ENCODE data around the gene GNPNAT1.

The GNPNAT1 gene
- 8.3 to 30.0 (median 21.4) reads per million in 18 experiments for total RNA-seq

GRCh38 chr14:52791223-52792096 lies at the start of gene GNPNAT1:
TSS of gene GNPNAT1 (minus strand) at chr14:52791607. CDS start at chr14:52784650, 6,957 bp downstream.
- peak; percentile 75 to 79 for DNase-seq

- DNase-seq, result peak; percentile 10 to 15
Measured at GRCh38 chr14:52840877-52841276, 49.5 kb upstream of the GNPNAT1 start.

GRCh38 chr14:52837451-52837850 lies 46.0 kb upstream of the GNPNAT1 start:
- DNase-seq, result no peak

GRCh38 chr14:52836063-52836462 lies 44.7 kb upstream of the GNPNAT1 start:
- no peak for DNase-seq

- no peak for DNase-seq
Measured at GRCh38 chr14:52835122-52835903, 43.9 kb upstream of the GNPNAT1 start.

GRCh38 chr14:52834440-52834842 lies 43.0 kb upstream of the GNPNAT1 start:
- no peak for DNase-seq

GRCh38 chr14:52833891-52834290 lies 42.5 kb upstream of the GNPNAT1 start:
- no peak for DNase-seq

GRCh38 chr14:52829527-52830185 lies 38.2 kb upstream of the GNPNAT1 start:
- no peak for DNase-seq

GRCh38 chr14:52827426-52827825 lies 36.0 kb upstream of the GNPNAT1 start:
- DNase-seq, result no peak

GRCh38 chr14:52825085-52825484 lies 33.7 kb upstream of the GNPNAT1 start:
- DNase-seq, result no peak

- no peak for DNase-seq
Measured at GRCh38 chr14:52824462-52824861, 33.1 kb upstream of the GNPNAT1 start.

- DNase-seq, result no peak
Measured at GRCh38 chr14:52821805-52822250, 30.4 kb upstream of the GNPNAT1 start.

- no peak for DNase-seq
Measured at GRCh38 chr14:52808101-52808500, 16.7 kb upstream of the GNPNAT1 start.

GRCh38 chr14:52806115-52806514 lies 14.7 kb upstream of the GNPNAT1 start:
- no peak for DNase-seq

- DNase-seq, result no peak
Measured at GRCh38 chr14:52802597-52802996, 11.2 kb upstream of the GNPNAT1 start.

GRCh38 chr14:52801014-52801712 lies 9.8 kb upstream of the GNPNAT1 start:
- peak; percentile 10 to 34 for DNase-seq

- DNase-seq, result no peak
Measured at GRCh38 chr14:52798826-52799225, 7.4 kb upstream of the GNPNAT1 start.

GRCh38 chr14:52797653-52798052 lies 6.2 kb upstream of the GNPNAT1 start:
- DNase-seq, result no peak

GRCh38 chr14:52793061-52793460 lies 1.7 kb upstream of the GNPNAT1 start:
- DNase-seq, result no peak

- peak in 1 of 2 donors; percentile 6 for DNase-seq
Measured at GRCh38 chr14:52792097-52792415, 649 bp upstream of the GNPNAT1 start.

- DNase-seq, result no peak
Measured at GRCh38 chr14:52790756-52791222, 618 bp downstream of the GNPNAT1 start.

GRCh38 chr14:52790011-52790755 lies 1.2 kb downstream of the GNPNAT1 start:
- no peak for DNase-seq

Measured in inflammatory macrophage (primary cell).